ENCODE results near the gene RREB1.

DNA sequence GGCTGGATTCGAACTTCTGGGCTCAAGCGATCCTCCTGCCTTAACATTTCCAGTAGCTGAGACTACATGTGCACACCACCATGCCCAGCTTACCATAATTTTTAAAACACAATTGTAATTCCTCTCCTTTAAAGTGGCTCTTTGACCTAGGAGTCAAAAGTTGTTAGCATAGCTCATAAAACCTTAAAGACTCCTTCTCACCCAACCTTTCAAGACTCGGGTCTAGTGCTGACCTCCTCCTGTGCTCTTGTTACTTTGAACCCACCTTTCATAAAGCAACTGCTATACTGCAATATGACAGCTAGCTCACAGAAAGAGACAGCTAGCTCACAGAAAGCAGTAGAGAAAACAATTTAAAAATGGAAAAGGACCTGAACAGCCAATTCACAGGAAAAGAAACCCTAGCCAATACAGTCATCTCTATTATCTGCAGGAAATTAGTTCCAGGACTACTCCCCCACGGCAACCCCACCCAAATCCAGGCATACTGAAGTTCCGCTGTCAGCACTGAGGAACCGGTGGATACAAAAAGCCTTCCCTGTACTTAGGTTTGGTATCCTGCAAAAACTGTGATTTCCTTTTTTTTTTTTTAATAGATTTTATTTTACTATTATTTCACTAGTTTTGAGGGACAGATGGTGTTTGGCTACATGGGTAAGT, 185.0 kb downstream of the RREB1 start:
- TF ChIP-seq, protein P1, sequence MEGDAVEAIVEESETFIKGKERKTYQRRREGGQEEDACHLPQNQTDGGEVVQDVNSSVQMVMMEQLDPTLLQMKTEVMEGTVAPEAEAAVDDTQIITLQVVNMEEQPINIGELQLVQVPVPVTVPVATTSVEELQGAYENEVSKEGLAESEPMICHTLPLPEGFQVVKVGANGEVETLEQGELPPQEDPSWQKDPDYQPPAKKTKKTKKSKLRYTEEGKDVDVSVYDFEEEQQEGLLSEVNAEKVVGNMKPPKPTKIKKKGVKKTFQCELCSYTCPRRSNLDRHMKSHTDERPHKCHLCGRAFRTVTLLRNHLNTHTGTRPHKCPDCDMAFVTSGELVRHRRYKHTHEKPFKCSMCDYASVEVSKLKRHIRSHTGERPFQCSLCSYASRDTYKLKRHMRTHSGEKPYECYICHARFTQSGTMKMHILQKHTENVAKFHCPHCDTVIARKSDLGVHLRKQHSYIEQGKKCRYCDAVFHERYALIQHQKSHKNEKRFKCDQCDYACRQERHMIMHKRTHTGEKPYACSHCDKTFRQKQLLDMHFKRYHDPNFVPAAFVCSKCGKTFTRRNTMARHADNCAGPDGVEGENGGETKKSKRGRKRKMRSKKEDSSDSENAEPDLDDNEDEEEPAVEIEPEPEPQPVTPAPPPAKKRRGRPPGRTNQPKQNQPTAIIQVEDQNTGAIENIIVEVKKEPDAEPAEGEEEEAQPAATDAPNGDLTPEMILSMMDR (conservative IDR thresholded peaks at IDR 0.05 in 1 of 2, IDR thresholded peaks at IDR 0.05 in 1 of 2; ENCODE audit: extremely low read depth in 1 of 2, insufficient read depth in 1 of 2, low read depth in 1 of 2, low read length in 2 of 2), result no peak
- TF ChIP-seq EZH2 (IDR thresholded peaks at IDR 0.05; ENCODE audit: borderline replicate concordance, low read length), result no peak
